Uterus (tissue), 2 donors: ENCODE measurements around the gene RNF144A.

ENCODE experiments used
- POLR2A ChIP-seq, 2 donors: fragments of 450-650 bp; IDR thresholded peaks; one replicate each; pipeline ENCODE4 v1.6.1; 2016; ENCODE audit warnings: antibody characterized with exemption in 2 of 2, mild to moderate bottlenecking in 1 of 2, moderate library complexity in 1 of 2
- TF ChIP-seq, protein P1 (sequence below), 4 experiments: fragments of 200-600 bp in 2 of 4; fragments of 450-650 bp in 2 of 4; sonication (generic) in 2 of 4; IDR thresholded peaks; one replicate each; pipeline ENCODE4 v1.5.1; 2016 to 2019; ENCODE audit warnings: antibody characterized with exemption in 4 of 4, mild to moderate bottlenecking in 2 of 4, moderate library complexity in 1 of 4

DNA sequence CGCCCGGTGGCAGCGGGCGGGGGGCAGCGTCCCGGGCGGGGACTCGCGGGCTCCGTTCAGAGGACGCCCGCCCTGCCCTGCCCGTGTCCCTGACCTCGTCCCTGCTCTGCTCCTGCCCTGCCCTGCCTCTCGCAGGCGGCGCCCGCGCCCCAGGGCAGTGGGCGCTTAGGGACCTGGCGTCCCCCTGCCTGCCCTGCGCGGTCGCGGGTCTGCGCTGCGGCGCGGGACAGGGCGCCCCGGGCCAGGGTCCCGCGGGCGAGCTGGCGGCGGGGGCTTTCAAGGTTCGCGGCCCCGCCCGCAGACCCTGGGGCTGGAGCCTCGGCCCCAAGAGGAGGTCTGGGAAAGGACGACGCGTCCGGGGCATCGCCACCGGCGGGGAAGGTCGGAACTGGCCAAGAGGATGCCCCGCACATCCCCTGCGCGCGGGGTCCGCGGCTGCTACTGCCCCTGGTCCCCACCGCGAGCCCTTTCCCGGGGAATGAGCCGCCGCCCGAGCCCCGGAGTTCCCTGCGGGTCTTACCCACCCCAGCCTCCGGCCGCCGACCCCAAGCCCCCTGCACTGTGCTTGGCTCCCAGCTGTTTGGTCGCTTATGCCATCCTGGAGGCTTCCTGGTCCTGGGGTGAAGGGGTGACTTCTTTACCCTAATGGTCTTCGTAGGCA, 679 bp downstream of the RNF144A start:
- TF ChIP-seq, protein P1, sequence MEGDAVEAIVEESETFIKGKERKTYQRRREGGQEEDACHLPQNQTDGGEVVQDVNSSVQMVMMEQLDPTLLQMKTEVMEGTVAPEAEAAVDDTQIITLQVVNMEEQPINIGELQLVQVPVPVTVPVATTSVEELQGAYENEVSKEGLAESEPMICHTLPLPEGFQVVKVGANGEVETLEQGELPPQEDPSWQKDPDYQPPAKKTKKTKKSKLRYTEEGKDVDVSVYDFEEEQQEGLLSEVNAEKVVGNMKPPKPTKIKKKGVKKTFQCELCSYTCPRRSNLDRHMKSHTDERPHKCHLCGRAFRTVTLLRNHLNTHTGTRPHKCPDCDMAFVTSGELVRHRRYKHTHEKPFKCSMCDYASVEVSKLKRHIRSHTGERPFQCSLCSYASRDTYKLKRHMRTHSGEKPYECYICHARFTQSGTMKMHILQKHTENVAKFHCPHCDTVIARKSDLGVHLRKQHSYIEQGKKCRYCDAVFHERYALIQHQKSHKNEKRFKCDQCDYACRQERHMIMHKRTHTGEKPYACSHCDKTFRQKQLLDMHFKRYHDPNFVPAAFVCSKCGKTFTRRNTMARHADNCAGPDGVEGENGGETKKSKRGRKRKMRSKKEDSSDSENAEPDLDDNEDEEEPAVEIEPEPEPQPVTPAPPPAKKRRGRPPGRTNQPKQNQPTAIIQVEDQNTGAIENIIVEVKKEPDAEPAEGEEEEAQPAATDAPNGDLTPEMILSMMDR (IDR thresholded peaks at IDR 0.05): no peak
- no peak for TF ChIP-seq POLR2A (IDR thresholded peaks at IDR 0.05)
